Thymus (tissue), 11 donors: ENCODE measurements around the gene SULT1C4. TPM values are rescaled to one million over a fixed set of nuclear protein-coding genes. Genes with fewer than 3 reads are reported as not detected.
A peak's percentile ranks its signal among the peaks of the same experiment; 100 is the strongest.
"Not testable (repeated sequence)": the region's sequence is repeated elsewhere in the genome, so short reads cannot be mapped to it uniquely, and the experiment has no call there.

Source experiments
- DNase-seq, 9 donors: peaks; one replicate each; pipeline ENCODE4 v3.0.0-alpha.2; 2013; ENCODE audit warnings: low spot score in 9 of 9, low read depth in 6 of 9, missing footprints in 1 of 9
- H3K27ac ChIP-seq, 2 donors: one replicate each; pipeline ENCODE4 v1.5.1; 2013; ENCODE audit warnings: control low read depth in 1 of 2, low read depth in 1 of 2, low read length in 1 of 2, mild to moderate bottlenecking in 1 of 2, moderate library complexity in 1 of 2
- H3K27me3 ChIP-seq, 2 donors: one replicate each; pipeline ENCODE4 v1.5.1; 2013; ENCODE audit warnings: low read length in 1 of 2; ENCODE audit not compliant: control insufficient read depth in 2 of 2, insufficient read depth in 1 of 2
- H3K36me3 ChIP-seq, 2 donors: one replicate each; pipeline ENCODE4 v1.5.1; 2013; ENCODE audit warnings: low read length in 1 of 2, mild to moderate bottlenecking in 1 of 2, moderate library complexity in 1 of 2; ENCODE audit not compliant: control insufficient read depth in 2 of 2, insufficient read depth in 2 of 2
- H3K4me1 ChIP-seq, 2 donors: one replicate each; pipeline ENCODE4 v1.5.1; 2013; ENCODE audit warnings: low read length in 2 of 2; ENCODE audit not compliant: control insufficient read depth in 2 of 2, insufficient read depth in 2 of 2
- H3K4me3 ChIP-seq, 2 donors: one replicate each; pipeline ENCODE4 v1.5.1; 2013; ENCODE audit warnings: low read length in 2 of 2, control low read depth in 1 of 2, mild to moderate bottlenecking in 1 of 2
- H3K9me3 ChIP-seq, 2 donors: one replicate each; pipeline ENCODE4 v1.5.1; 2013; ENCODE audit warnings: low read length in 1 of 2, mild to moderate bottlenecking in 1 of 2; ENCODE audit not compliant: control insufficient read depth in 2 of 2, insufficient read depth in 1 of 2
- WGBS: extraction: QIAGEN DNeasy Blood & Tissue Kit; methylation state at CpG from one replicate; pipeline ENCODE4 v1.1.7; 2013; 5-methylcytosine and 5-hydroxymethylcytosine counted together
- polyA plus RNA-seq: library from polyadenylated mRNA; stranded (reverse); fragments of 200-250 nt; gene quantifications from one replicate; pipeline ENCODE4 v1.2.3, GENCODE V29; 2013
- total RNA-seq: library from RNA; stranded (reverse); fragments of 120-200 nt; gene quantifications from one replicate; pipeline ENCODE4 v1.2.4, GENCODE V29; 2013
- donor health status: healthy.

The SULT1C4 gene
- total and polyA plus RNA-seq, 2 donors: 3.6 to 8.1 TPM

- Histone ChIP-seq H3K4me1 (no peaks in the 10 kb centered on the region), H3K9me3 (no peaks in the 10 kb centered on the region)
These were observed 25.9 kb upstream of the SULT1C4 start for GRCh38 chr2:108351889-108352288.

GRCh38 chr2:108354136-108354535 is 23.6 kb upstream of the SULT1C4 start:
- 87% methylated on average over 5 of the region's 5 CpGs for WGBS
- no peaks in the 10 kb centered on the region for H3K4me1 ChIP-seq
- no peak for DNase-seq
- H3K36me3 ChIP-seq: no peaks in the 10 kb centered on the region
- no peak overlapping the region for H3K27ac ChIP-seq
- H3K9me3 ChIP-seq: no peaks in the 10 kb centered on the region
- no peak overlapping the region for H3K4me3 ChIP-seq
- no peaks in the 10 kb centered on the region for H3K27me3 ChIP-seq

More at GRCh38 chr2:108351889-108352288, 25.9 kb upstream of the SULT1C4 start:
- Histone ChIP-seq H3K4me3 (no peak overlapping the region), H3K36me3 (no peaks in the 10 kb centered on the region), H3K27ac (no peak overlapping the region), H3K27me3 (no peaks in the 10 kb centered on the region)
- DNase-seq: no peak

GRCh38 chr2:108355906-108356734 is 21.6 kb upstream of the SULT1C4 start:
- Histone ChIP-seq H3K9me3 (no peaks in the 10 kb centered on the region), H3K27ac (no peak overlapping the region), H3K36me3 (no peaks in the 10 kb centered on the region), H3K27me3 (no peaks in the 10 kb centered on the region), H3K4me1 (no peaks in the 10 kb centered on the region), H3K4me3 (no peak overlapping the region)
- DNase-seq: no peak
- WGBS: 94% methylated on average over 2 of the region's 2 CpGs

- H3K27ac ChIP-seq, DNase-seq: not testable (repeated sequence)
These were observed 18.4 kb upstream of the SULT1C4 start for GRCh38 chr2:108359336-108359735.

GRCh38 chr2:108360776-108361468 is 16.8 kb upstream of the SULT1C4 start:
- H3K36me3 ChIP-seq: no peaks in the 10 kb centered on the region
- 34% methylated on average over 2 of the region's 2 CpGs for WGBS
- H3K27ac ChIP-seq: no peak overlapping the region
- DNase-seq: no peak
- H3K27me3 ChIP-seq: no peaks in the 10 kb centered on the region
- H3K9me3 ChIP-seq: no peaks in the 10 kb centered on the region
- no peak overlapping the region for H3K4me3 ChIP-seq
- H3K4me1 ChIP-seq: peaks cover 0 to 4% of the 10 kb centered on the region in 2 donors

More at GRCh38 chr2:108359336-108359735, 18.4 kb upstream of the SULT1C4 start:
- WGBS: 100% methylated on average over 1 of the region's 1 CpG
- not testable (repeated sequence) for H3K27me3 ChIP-seq, H3K4me3 ChIP-seq, H3K4me1 ChIP-seq, H3K9me3 ChIP-seq, H3K36me3 ChIP-seq

GRCh38 chr2:108363024-108363907 is 14.5 kb upstream of the SULT1C4 start:
- H3K27me3 ChIP-seq: no peaks in the 10 kb centered on the region
- H3K9me3 ChIP-seq: no peaks in the 10 kb centered on the region
- WGBS: 52% methylated on average over 6 of the region's 6 CpGs
- no peak overlapping the region for H3K4me3 ChIP-seq
- H3K36me3 ChIP-seq: no peaks in the 10 kb centered on the region
- peak overlapping the region in 1 of 2 donors; percentile 24 for H3K27ac ChIP-seq
- H3K4me1 ChIP-seq: peaks cover 0 to 4% of the 10 kb centered on the region in 2 donors
- no peak for DNase-seq

- WGBS: 53% methylated on average over 1 of the region's 1 CpG
- Histone ChIP-seq H3K27me3 (no peaks in the 10 kb centered on the region), H3K36me3 (no peaks in the 10 kb centered on the region), H3K27ac (no peak overlapping the region), H3K4me3 (no peak overlapping the region), H3K4me1 (peaks cover 0 to 4% of the 10 kb centered on the region in 2 donors), H3K9me3 (no peaks in the 10 kb centered on the region)
- no peak for DNase-seq
These were observed 13.9 kb upstream of the SULT1C4 start for GRCh38 chr2:108363908-108364225.

GRCh38 chr2:108364676-108365297 is 13.0 kb upstream of the SULT1C4 start:
- 94% methylated on average over 6 of the region's 6 CpGs for WGBS
- Histone ChIP-seq H3K27me3 (no peaks in the 10 kb centered on the region), H3K27ac (no peak overlapping the region), H3K4me3 (no peak overlapping the region), H3K36me3 (no peaks in the 10 kb centered on the region), H3K9me3 (no peaks in the 10 kb centered on the region), H3K4me1 (peaks cover 0 to 4% of the 10 kb centered on the region in 2 donors)
- DNase-seq: no peak
